ENCODE measurements around the gene ASTN1. TPM values are rescaled to one million over a fixed set of nuclear protein-coding genes. Genes with fewer than 3 reads are reported as not detected.

Gene ASTN1
- total RNA-seq, 1 experiment from 2014 or later: not detected

DNA sequence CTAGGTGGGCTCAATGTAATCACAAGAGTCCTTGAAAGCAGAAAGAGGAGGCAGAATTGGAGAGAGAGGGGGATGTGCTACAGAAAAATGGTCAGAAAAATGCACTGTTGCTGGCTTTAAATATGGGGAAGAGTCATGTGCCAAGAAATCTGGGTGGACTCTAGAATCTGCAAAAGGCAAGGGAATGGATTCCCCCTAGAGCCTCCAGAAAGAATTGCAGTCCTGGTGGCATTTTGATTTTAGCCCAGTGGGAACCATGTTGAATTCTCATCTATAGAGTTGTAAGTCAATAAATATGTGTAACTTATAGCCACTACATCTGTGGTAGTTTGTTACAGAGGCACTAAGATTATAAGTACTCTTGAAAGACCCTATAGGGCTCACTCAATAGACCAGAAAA is 210.3 kb downstream of the ASTN1 start:
- intact Hi-C loops (cut with micrococcal nuclease): no loop called here

DNA sequence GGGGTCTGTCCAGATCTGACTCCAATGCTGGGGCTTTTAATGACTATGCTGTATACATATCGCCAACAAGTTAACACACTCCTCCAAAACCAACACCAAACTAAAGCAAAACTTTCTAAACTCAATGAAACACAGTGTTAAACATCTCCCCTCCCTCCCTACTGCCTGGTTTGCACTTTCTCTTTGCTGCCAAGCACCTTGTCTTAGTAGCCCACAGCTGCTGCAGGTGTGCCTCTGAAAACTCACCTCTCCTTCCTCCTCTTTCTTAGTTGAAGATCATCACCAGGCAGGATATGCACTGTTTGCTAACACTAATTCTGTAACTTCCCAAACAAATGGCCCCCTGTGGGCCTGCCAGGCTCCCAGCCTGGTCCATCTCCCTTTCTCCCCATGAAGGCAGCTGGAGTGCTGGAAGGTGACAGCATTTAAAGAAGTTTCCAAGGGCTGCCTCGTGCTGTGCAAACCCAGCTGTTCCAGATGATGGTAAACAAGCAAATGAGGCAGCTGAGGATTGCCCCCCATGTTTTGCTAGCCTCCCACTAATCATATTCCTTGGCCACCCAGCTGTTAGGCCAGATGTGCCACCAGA is 213.7 kb downstream of the ASTN1 start:
- Histone ChIP-seq H3K9me3 (ENCODE audit: low read length) (no peaks in the 10 kb centered on the region), H2AFZ (ENCODE audit: low read length) (no peak overlapping the region), H3K9ac (ENCODE audit: low read length) (no peak overlapping the region), H3K9me2 (replicated peaks; ENCODE audit: low read length) (no peaks in the 10 kb centered on the region), H3K79me2 (ENCODE audit: low read length) (no peaks in the 10 kb centered on the region), H3K27me3 (ENCODE audit: low read length) (no peaks in the 10 kb centered on the region), H3F3A (ENCODE audit: low read length, unreplicated experiment) (no peaks in the 10 kb centered on the region), H3K4me1 (ENCODE audit: insufficient read depth, low read length) (no peaks in the 10 kb centered on the region), H3K4me3 (ENCODE audit: low read length) (no peak overlapping the region), H4K20me1 (ENCODE audit: low read length) (no peaks in the 10 kb centered on the region), H3K4me2 (ENCODE audit: low read length) (no peak overlapping the region), H3K36me3 (ENCODE audit: low read depth, low read length) (no peaks in the 10 kb centered on the region), H3K27ac (ENCODE audit: low read length) (no peak overlapping the region)
- ATAC-seq (no peak), DNase-seq (no peak)
- TF ChIP-seq EZH2phosphoT487 (IDR thresholded peaks at IDR 0.05; ENCODE audit: borderline replicate concordance, low read length): no peak
- no peak for TF ChIP-seq EZH2 (IDR thresholded peaks at IDR 0.05; ENCODE audit: low read length, unreplicated experiment)
- intact Hi-C loops (cut with micrococcal nuclease): no loop called here
- BruUV-seq (replicated peaks): no TSS peak
- ChIA-PET POLR2A (ENCODE audit: unreplicated experiment) (no interaction called here), CTCF (interaction anchor here (0.6 kb wide), 1 partner anchor 837 kb away, joined by 5 read pairs; no protein-coding TSS in a partner anchor)

More for the DNA sequence above, 210.3 kb downstream of the ASTN1 start:
- Histone ChIP-seq H2AFZ (ENCODE audit: low read length) (no peak overlapping the region), H3K9me3 (ENCODE audit: low read length) (no peaks in the 10 kb centered on the region), H3K27me3 (ENCODE audit: low read length) (no peaks in the 10 kb centered on the region), H4K20me1 (ENCODE audit: low read length) (no peaks in the 10 kb centered on the region), H3F3A (ENCODE audit: low read length, unreplicated experiment) (no peaks in the 10 kb centered on the region), H3K27ac (ENCODE audit: low read length) (no peak overlapping the region), H3K36me3 (ENCODE audit: low read depth, low read length) (no peaks in the 10 kb centered on the region), H3K4me2 (ENCODE audit: low read length) (no peak overlapping the region), H3K4me3 (ENCODE audit: low read length) (no peak overlapping the region), H3K9ac (ENCODE audit: low read length) (no peak overlapping the region), H3K79me2 (ENCODE audit: low read length) (no peaks in the 10 kb centered on the region), H3K4me1 (ENCODE audit: insufficient read depth, low read length) (no peaks in the 10 kb centered on the region), H3K9me2 (replicated peaks; ENCODE audit: low read length) (no peaks in the 10 kb centered on the region)
- ChIA-PET CTCF (no interaction called here), POLR2A (ENCODE audit: unreplicated experiment) (no interaction called here)
- no peak for TF ChIP-seq EZH2phosphoT487 (IDR thresholded peaks at IDR 0.05; ENCODE audit: borderline replicate concordance, low read length)
- TF ChIP-seq, protein P1, sequence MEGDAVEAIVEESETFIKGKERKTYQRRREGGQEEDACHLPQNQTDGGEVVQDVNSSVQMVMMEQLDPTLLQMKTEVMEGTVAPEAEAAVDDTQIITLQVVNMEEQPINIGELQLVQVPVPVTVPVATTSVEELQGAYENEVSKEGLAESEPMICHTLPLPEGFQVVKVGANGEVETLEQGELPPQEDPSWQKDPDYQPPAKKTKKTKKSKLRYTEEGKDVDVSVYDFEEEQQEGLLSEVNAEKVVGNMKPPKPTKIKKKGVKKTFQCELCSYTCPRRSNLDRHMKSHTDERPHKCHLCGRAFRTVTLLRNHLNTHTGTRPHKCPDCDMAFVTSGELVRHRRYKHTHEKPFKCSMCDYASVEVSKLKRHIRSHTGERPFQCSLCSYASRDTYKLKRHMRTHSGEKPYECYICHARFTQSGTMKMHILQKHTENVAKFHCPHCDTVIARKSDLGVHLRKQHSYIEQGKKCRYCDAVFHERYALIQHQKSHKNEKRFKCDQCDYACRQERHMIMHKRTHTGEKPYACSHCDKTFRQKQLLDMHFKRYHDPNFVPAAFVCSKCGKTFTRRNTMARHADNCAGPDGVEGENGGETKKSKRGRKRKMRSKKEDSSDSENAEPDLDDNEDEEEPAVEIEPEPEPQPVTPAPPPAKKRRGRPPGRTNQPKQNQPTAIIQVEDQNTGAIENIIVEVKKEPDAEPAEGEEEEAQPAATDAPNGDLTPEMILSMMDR (conservative IDR thresholded peaks at IDR 0.05; ENCODE audit: low read depth, low read length): peak; percentile 32
- no peak for ATAC-seq
- DNase-seq: no peak
- no TSS peak for BruUV-seq (replicated peaks)

DNA sequence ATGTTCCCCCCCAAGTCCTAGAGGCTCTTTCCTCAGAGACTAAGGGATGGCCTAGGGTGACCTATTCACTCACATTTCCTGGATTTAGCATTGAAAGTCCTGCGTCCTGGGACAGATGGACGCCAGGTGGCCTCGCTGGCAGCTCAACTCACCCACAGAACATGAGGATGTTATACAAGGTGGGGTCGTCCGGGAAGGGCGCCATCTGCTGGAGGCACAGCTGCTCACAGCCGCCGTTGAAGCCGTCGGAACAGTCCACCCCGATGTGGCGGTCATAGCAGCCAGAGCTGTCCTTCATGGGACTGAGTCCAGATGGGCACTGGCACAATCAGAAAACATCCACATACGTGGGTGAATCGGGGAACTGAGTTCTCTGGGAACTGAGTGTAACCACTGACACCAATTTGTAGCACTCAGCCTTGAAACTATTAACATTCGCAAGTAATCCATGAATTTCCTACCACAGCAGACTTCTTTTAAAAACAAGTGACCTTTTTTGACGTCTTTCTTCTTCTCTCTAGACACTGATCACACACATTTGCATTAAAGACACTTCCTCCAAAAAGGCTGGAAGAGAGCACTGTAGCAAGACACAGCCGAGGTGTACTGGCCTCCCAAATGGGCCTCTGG is 215.4 kb downstream of the ASTN1 start:
- Histone ChIP-seq H3K9me2 (replicated peaks; ENCODE audit: low read length) (no peaks in the 10 kb centered on the region), H3K36me3 (ENCODE audit: low read depth, low read length) (no peaks in the 10 kb centered on the region), H3K27ac (ENCODE audit: low read length) (no peak overlapping the region), H3K9me3 (ENCODE audit: low read length) (no peaks in the 10 kb centered on the region), H2AFZ (ENCODE audit: low read length) (no peak overlapping the region), H3K4me2 (ENCODE audit: low read length) (no peak overlapping the region), H3K4me3 (ENCODE audit: low read length) (no peak overlapping the region), H3K79me2 (ENCODE audit: low read length) (no peaks in the 10 kb centered on the region), H4K20me1 (ENCODE audit: low read length) (no peaks in the 10 kb centered on the region), H3K9ac (ENCODE audit: low read length) (no peak overlapping the region), H3K27me3 (ENCODE audit: low read length) (no peaks in the 10 kb centered on the region), H3K4me1 (ENCODE audit: insufficient read depth, low read length) (no peaks in the 10 kb centered on the region), H3F3A (ENCODE audit: low read length, unreplicated experiment) (no peaks in the 10 kb centered on the region)
- TF ChIP-seq, protein P1 (conservative IDR thresholded peaks at IDR 0.05; ENCODE audit: low read depth, low read length): peak; percentile 78
- TF ChIP-seq EZH2phosphoT487 (IDR thresholded peaks at IDR 0.05; ENCODE audit: borderline replicate concordance, low read length): no peak
- no peak for TF ChIP-seq EZH2 (IDR thresholded peaks at IDR 0.05; ENCODE audit: low read length, unreplicated experiment)
- ChIA-PET CTCF (no interaction called here), POLR2A (ENCODE audit: unreplicated experiment) (no interaction called here)
- BruUV-seq (replicated peaks): no TSS peak
- peak; percentile 54 for DNase-seq
- ATAC-seq: peak; percentile 59
- intact Hi-C loops (cut with micrococcal nuclease): loop anchor here (2.0 kb wide), 1 partner anchor 232 kb away; no protein-coding TSS in a partner anchor
